ENCODE data around the gene RBPJL. TPM values are rescaled to one million over a fixed set of nuclear protein-coding genes. Genes with fewer than 3 reads are reported as not detected.
A peak's percentile ranks its signal among the peaks of the same experiment; 100 is the strongest.
"Not testable (repeated sequence)": the region's sequence is repeated elsewhere in the genome, so short reads cannot be mapped to it uniquely, and the experiment has no call there.

RBPJL gene
- total and polyA plus RNA-seq, 7 experiments from 2014 or later: not detected

- Histone ChIP-seq H3K36me3 (ENCODE audit: control insufficient read depth in 2 of 3, insufficient read depth in 3 of 3, low read length in 3 of 3) (no peaks in the 10 kb centered on the region), H3K27me3 (ENCODE audit: control insufficient read depth in 2 of 2, insufficient read depth in 2 of 2, low read length in 2 of 2) (no peaks in the 10 kb centered on the region), H3K4me3 (ENCODE audit: low read length) (peak within 1 kb of the TSS; percentile 54), H3K4me1 (ENCODE audit: control insufficient read depth in 2 of 2, insufficient read depth in 2 of 2, low read length in 2 of 2) (peaks cover 4% of the 10 kb centered on the region in 2 donors), H3K27ac (ENCODE audit: low read depth, low read length) (no peak within 1 kb of the TSS), H3K9me3 (ENCODE audit: control insufficient read depth in 2 of 3, low read length in 3 of 3) (no peaks in the 10 kb centered on the region)
- DNase-seq (peak in 3 of 9 donors; percentile 13 to 85 (median 42)), ATAC-seq (peak; percentile 87)
- peaks cover 0 to 18% (median 7%) of the 10 kb centered on the region in 5 donors for H3K27me3 Mint-ChIP-seq
- ChIA-PET POLR2A (interaction anchor here (1.0 kb wide), 1 partner anchor 15 kb away, joined by 7 read pairs; the partner anchor contains the start of gene SYS1), CTCF (interaction anchor here (0.6 kb wide), 1 partner anchor 495 kb away, joined by 3 read pairs; no protein-coding TSS in a partner anchor)
- peaks cover 3 to 51% (median 7%) of the 10 kb centered on the region in 7 donors for H3K4me1 Mint-ChIP-seq
- H3K4me3 Mint-ChIP-seq: peak within 1 kb of the TSS; percentile 45 to 95 (median 74)
- H3K27ac Mint-ChIP-seq: peak within 1 kb of the TSS in 1 of 9 donors; percentile 83
- intact Hi-C loops (cut with micrococcal nuclease): loop anchor here in 1 of 2 donors (1.0 to 2.0 kb wide), 2 partner anchors 9 to 29 kb away; no protein-coding TSS in a partner anchor
- H3K9me3 Mint-ChIP-seq: no peaks in the 10 kb centered on the region
- H3K36me3 Mint-ChIP-seq: no peaks in the 10 kb centered on the region
These were observed 41.5 kb downstream of the RBPJL start, which contains the start of gene SDC4 for GRCh38 chr20:45347936-45348778. SDC4 (minus strand) TSS chr20:45348424; CDS start chr20:45348384, 40 bp downstream.

- H3K4me3 ChIP-seq (ENCODE audit: low read length): no peak overlapping the region
- no peaks in the 10 kb centered on the region for H3K36me3 ChIP-seq (ENCODE audit: control insufficient read depth in 2 of 3, insufficient read depth in 3 of 3, low read length in 3 of 3)
- ATAC-seq (no peak), DNase-seq (no peak)
- no peaks in the 10 kb centered on the region for H3K27me3 ChIP-seq (ENCODE audit: control insufficient read depth in 2 of 2, insufficient read depth in 2 of 2, low read length in 2 of 2)
- Mint-ChIP-seq H3K27me3 (peaks cover 0 to 17% (median 7%) of the 10 kb centered on the region in 5 donors), H3K4me3 (no peak overlapping the region), H3K4me1 (peaks cover 3 to 58% (median 7%) of the 10 kb centered on the region in 7 donors), H3K36me3 (no peaks in the 10 kb centered on the region), H3K27ac (no peak overlapping the region), H3K9me3 (no peaks in the 10 kb centered on the region)
- ChIA-PET POLR2A (no interaction called here), CTCF (no interaction called here)
- peaks cover 4% of the 10 kb centered on the region in 2 donors for H3K4me1 ChIP-seq (ENCODE audit: control insufficient read depth in 2 of 2, insufficient read depth in 2 of 2, low read length in 2 of 2)
- intact Hi-C loops (cut with micrococcal nuclease): no loop called here
- no peaks in the 10 kb centered on the region for H3K9me3 ChIP-seq (ENCODE audit: control insufficient read depth in 2 of 3, low read length in 3 of 3)
- H3K27ac ChIP-seq (ENCODE audit: low read depth, low read length): no peak overlapping the region
These were observed 43.6 kb downstream of the RBPJL start for GRCh38 chr20:45350217-45350616.

- intact Hi-C loops (cut with micrococcal nuclease); DNase-seq; H3K4me3 Mint-ChIP-seq; ATAC-seq; H3K9me3 ChIP-seq (ENCODE audit: control insufficient read depth in 2 of 3, low read length in 3 of 3); POLR2A ChIA-PET; H3K27ac Mint-ChIP-seq; H3K27ac ChIP-seq (ENCODE audit: low read depth, low read length); H3K36me3 Mint-ChIP-seq; H3K4me3 ChIP-seq (ENCODE audit: low read length); H3K27me3 ChIP-seq (ENCODE audit: control insufficient read depth in 2 of 2, insufficient read depth in 2 of 2, low read length in 2 of 2); H3K4me1 ChIP-seq (ENCODE audit: control insufficient read depth in 2 of 2, insufficient read depth in 2 of 2, low read length in 2 of 2); H3K36me3 ChIP-seq (ENCODE audit: control insufficient read depth in 2 of 3, insufficient read depth in 3 of 3, low read length in 3 of 3); H3K9me3 Mint-ChIP-seq: not testable (repeated sequence)
- CTCF ChIA-PET: interaction anchor here (1.2 kb wide), 1 partner anchor 11 kb away, joined by 3 read pairs; no protein-coding TSS in a partner anchor
- Mint-ChIP-seq H3K27me3 (peaks cover 0 to 13% (median 7%) of the 10 kb centered on the region in 5 donors), H3K4me1 (peaks cover 3 to 58% (median 7%) of the 10 kb centered on the region in 7 donors)
These were observed 44.2 kb downstream of the RBPJL start for GRCh38 chr20:45350795-45351194.

- DNase-seq: no peak
- Mint-ChIP-seq H3K4me3 (no peak overlapping the region), H3K9me3 (no peaks in the 10 kb centered on the region), H3K27ac (no peak overlapping the region), H3K4me1 (peaks cover 0 to 52% (median under 1%) of the 10 kb centered on the region in 7 donors), H3K27me3 (no peaks in the 10 kb centered on the region), H3K36me3 (no peaks in the 10 kb centered on the region)
- intact Hi-C loops (cut with micrococcal nuclease): no loop called here
- POLR2A ChIA-PET: interaction anchor here (1.7 kb wide), 1 partner anchor 10 kb away, joined by 4 read pairs; the partner anchor contains the start of gene SYS1
- Histone ChIP-seq H3K27ac (ENCODE audit: low read depth, low read length) (no peak overlapping the region), H3K9me3 (ENCODE audit: control insufficient read depth in 2 of 3, low read length in 3 of 3) (no peaks in the 10 kb centered on the region), H3K27me3 (ENCODE audit: control insufficient read depth in 2 of 2, insufficient read depth in 2 of 2, low read length in 2 of 2) (no peaks in the 10 kb centered on the region), H3K36me3 (ENCODE audit: control insufficient read depth in 2 of 3, insufficient read depth in 3 of 3, low read length in 3 of 3) (no peaks in the 10 kb centered on the region), H3K4me3 (ENCODE audit: low read length) (no peak overlapping the region), H3K4me1 (ENCODE audit: control insufficient read depth in 2 of 2, insufficient read depth in 2 of 2, low read length in 2 of 2) (peaks cover 1% of the 10 kb centered on the region in 2 donors)
- CTCF ChIA-PET: no interaction called here
- no peak for ATAC-seq
These were observed 46.1 kb downstream of the RBPJL start for GRCh38 chr20:45352729-45353128.

GRCh38 chr20:45353746-45354145 is 47.1 kb downstream of the RBPJL start:
- H3K27me3 ChIP-seq (ENCODE audit: control insufficient read depth in 2 of 2, insufficient read depth in 2 of 2, low read length in 2 of 2): no peaks in the 10 kb centered on the region
- ATAC-seq (no peak), DNase-seq (no peak)
- peaks cover 0 to 60% (median 0%) of the 10 kb centered on the region in 7 donors for H3K4me1 Mint-ChIP-seq
- H3K27ac ChIP-seq (ENCODE audit: low read depth, low read length): no peak overlapping the region
- H3K27me3 Mint-ChIP-seq: no peaks in the 10 kb centered on the region
- no peaks in the 10 kb centered on the region for H3K9me3 Mint-ChIP-seq
- no peaks in the 10 kb centered on the region for H3K9me3 ChIP-seq (ENCODE audit: control insufficient read depth in 2 of 3, low read length in 3 of 3)
- POLR2A ChIA-PET: interaction anchor here (1.0 kb wide), 1 partner anchor 20 kb away, joined by 3 read pairs; no protein-coding TSS in a partner anchor
- H3K36me3 ChIP-seq (ENCODE audit: control insufficient read depth in 2 of 3, insufficient read depth in 3 of 3, low read length in 3 of 3): no peaks in the 10 kb centered on the region
- H3K4me1 ChIP-seq (ENCODE audit: control insufficient read depth in 2 of 2, insufficient read depth in 2 of 2, low read length in 2 of 2): no peaks in the 10 kb centered on the region
- H3K36me3 Mint-ChIP-seq: no peaks in the 10 kb centered on the region
- H3K27ac Mint-ChIP-seq: peak overlapping the region in 1 of 9 donors; percentile 92
- CTCF ChIA-PET: no interaction called here
- intact Hi-C loops (cut with micrococcal nuclease): no loop called here
- no peak overlapping the region for H3K4me3 Mint-ChIP-seq
- no peak overlapping the region for H3K4me3 ChIP-seq (ENCODE audit: low read length)

GRCh38 chr20:45354423-45355208 is 48.0 kb downstream of the RBPJL start:
- Mint-ChIP-seq H3K9me3 (no peaks in the 10 kb centered on the region), H3K36me3 (no peaks in the 10 kb centered on the region), H3K27me3 (no peaks in the 10 kb centered on the region), H3K4me1 (peaks cover 0 to 64% (median 0%) of the 10 kb centered on the region in 7 donors), H3K27ac (peak overlapping the region in 1 of 9 donors; percentile 92), H3K4me3 (peak overlapping the region in 1 of 10 donors; percentile 82)
- DNase-seq (no peak), ATAC-seq (no peak)
- ChIA-PET CTCF (interaction anchor here (1.0 to 1.7 kb wide), 2 partner anchors 19 to 95 kb away, joined by 3 to 4 read pairs; no protein-coding TSS in a partner anchor), POLR2A (interaction anchor here (1.0 kb wide), 1 partner anchor 19 kb away, joined by 3 read pairs; no protein-coding TSS in a partner anchor)
- H3K4me1 ChIP-seq (ENCODE audit: control insufficient read depth in 2 of 2, insufficient read depth in 2 of 2, low read length in 2 of 2): no peaks in the 10 kb centered on the region
- no peaks in the 10 kb centered on the region for H3K9me3 ChIP-seq (ENCODE audit: control insufficient read depth in 2 of 3, low read length in 3 of 3)
- H3K27me3 ChIP-seq (ENCODE audit: control insufficient read depth in 2 of 2, insufficient read depth in 2 of 2, low read length in 2 of 2): no peaks in the 10 kb centered on the region
- H3K4me3 ChIP-seq (ENCODE audit: low read length): no peak overlapping the region
- no peaks in the 10 kb centered on the region for H3K36me3 ChIP-seq (ENCODE audit: control insufficient read depth in 2 of 3, insufficient read depth in 3 of 3, low read length in 3 of 3)
- intact Hi-C loops (cut with micrococcal nuclease): no loop called here
- H3K27ac ChIP-seq (ENCODE audit: low read depth, low read length): no peak overlapping the region
